MCF 10A (cell line): ENCODE data around the gene GSTCD. TPM values are rescaled to one million over a fixed set of nuclear protein-coding genes. Genes with fewer than 3 reads are reported as not detected.
"Not testable (repeated sequence)": the region's sequence is repeated elsewhere in the genome, so short reads cannot be mapped to it uniquely, and the experiment has no call there.

Experiments used
- BruUV-seq: library from RNA; stranded (reverse); fragments of 400-500 nt; replicated peaks from 2 replicates; lab custom pipeline; 2021; lab: Mats Ljungman, UMichigan
- CTCF ChIA-PET: fragments of 300-600 bp; sonication (Branson Sonifier 250); formaldehyde crosslinking; extraction: SDS; loops from one replicate; lab custom pipeline; 2021; ENCODE audit warnings: antibody characterized with exemption, inconsistent platforms; lab: Yijun Ruan, JAX
- POLR2A ChIA-PET: fragments of 300-600, 350-650 bp; sonication (Branson Sonifier 250); formaldehyde crosslinking; extraction: SDS; loops from one replicate; lab custom pipeline; 2020; ENCODE audit warnings: antibody characterized with exemption, inconsistent platforms; lab: Yijun Ruan, JAX
- DNase-seq: peaks from one replicate; pipeline ENCODE4 v3.0.0-alpha.2; 2018; ENCODE audit not compliant: unreplicated experiment
- H3K27ac Mint-ChIP-seq: one replicate; pipeline ENCODE4 v1.8.0; 2022; ENCODE audit warnings: mild to moderate bottlenecking, low read depth, mixed read lengths; ENCODE audit not compliant: unreplicated experiment
- H3K27me3 Mint-ChIP-seq: one replicate; pipeline ENCODE4 v1.8.0; 2022; ENCODE audit warnings: mixed read lengths; ENCODE audit not compliant: insufficient read depth, unreplicated experiment
- H3K36me3 Mint-ChIP-seq: one replicate; pipeline ENCODE4 v1.8.0; 2022; ENCODE audit warnings: mild to moderate bottlenecking, moderate library complexity, mixed read lengths; ENCODE audit not compliant: insufficient read depth, unreplicated experiment
- H3K4me1 Mint-ChIP-seq: one replicate; pipeline ENCODE4 v1.8.0; 2022; ENCODE audit warnings: mixed read lengths; ENCODE audit not compliant: insufficient read depth, unreplicated experiment
- H3K4me3 Mint-ChIP-seq: one replicate; pipeline ENCODE4 v1.8.0; 2022; ENCODE audit warnings: mild to moderate bottlenecking, moderate library complexity, mixed read lengths; ENCODE audit not compliant: unreplicated experiment
- H3K9me3 Mint-ChIP-seq: one replicate; pipeline ENCODE4 v1.8.0; 2022; ENCODE audit warnings: mixed read lengths; ENCODE audit not compliant: unreplicated experiment
- intact Hi-C: fragments of 100-400 bp; cut with micrococcal nuclease; formaldehyde crosslinking; loops from 2 replicates; pipeline ENCODE4 v1.14.1; 2022
- total RNA-seq: library from RNA; stranded (reverse); gene quantifications from 2 replicates; pipeline ENCODE4 v1.2.3, GENCODE V29; 2022
- TF ChIP-seq, protein P1 (sequence below): fragments of 200-600 bp; IDR thresholded peaks from one replicate; pipeline ENCODE4 v1.8.0; 2022; ENCODE audit warnings: antibody characterized with exemption, mild to moderate bottlenecking; ENCODE audit not compliant: unreplicated experiment

GSTCD gene
- total RNA-seq, 1 experiment from 2014 or later: 16.3 TPM

DNA sequence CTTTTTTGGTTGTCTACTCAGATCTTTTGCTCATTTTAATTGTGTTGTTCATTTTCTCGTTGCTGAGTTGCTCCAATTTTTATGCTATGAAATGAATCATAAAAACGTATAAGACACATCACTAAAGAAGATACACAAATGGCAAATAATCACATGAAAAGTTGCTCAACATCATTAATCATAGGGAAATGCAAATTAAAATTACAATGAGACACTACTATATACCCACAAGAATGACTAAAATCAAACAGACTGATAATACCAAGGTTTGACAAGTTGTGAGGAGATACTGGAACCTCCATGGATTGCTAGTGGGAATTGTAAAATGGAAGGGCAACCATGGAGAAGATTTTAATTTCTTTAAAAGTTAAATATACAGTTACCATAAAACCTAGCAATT, 17.0 kb downstream of the GSTCD start:
- H3K9me3 Mint-ChIP-seq: no peaks in the 10 kb centered on the region
- no peaks in the 10 kb centered on the region for H3K4me1 Mint-ChIP-seq
- ChIA-PET CTCF (no interaction called here), POLR2A (no interaction called here)
- TF ChIP-seq, protein P1, sequence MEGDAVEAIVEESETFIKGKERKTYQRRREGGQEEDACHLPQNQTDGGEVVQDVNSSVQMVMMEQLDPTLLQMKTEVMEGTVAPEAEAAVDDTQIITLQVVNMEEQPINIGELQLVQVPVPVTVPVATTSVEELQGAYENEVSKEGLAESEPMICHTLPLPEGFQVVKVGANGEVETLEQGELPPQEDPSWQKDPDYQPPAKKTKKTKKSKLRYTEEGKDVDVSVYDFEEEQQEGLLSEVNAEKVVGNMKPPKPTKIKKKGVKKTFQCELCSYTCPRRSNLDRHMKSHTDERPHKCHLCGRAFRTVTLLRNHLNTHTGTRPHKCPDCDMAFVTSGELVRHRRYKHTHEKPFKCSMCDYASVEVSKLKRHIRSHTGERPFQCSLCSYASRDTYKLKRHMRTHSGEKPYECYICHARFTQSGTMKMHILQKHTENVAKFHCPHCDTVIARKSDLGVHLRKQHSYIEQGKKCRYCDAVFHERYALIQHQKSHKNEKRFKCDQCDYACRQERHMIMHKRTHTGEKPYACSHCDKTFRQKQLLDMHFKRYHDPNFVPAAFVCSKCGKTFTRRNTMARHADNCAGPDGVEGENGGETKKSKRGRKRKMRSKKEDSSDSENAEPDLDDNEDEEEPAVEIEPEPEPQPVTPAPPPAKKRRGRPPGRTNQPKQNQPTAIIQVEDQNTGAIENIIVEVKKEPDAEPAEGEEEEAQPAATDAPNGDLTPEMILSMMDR: no peak
- peaks cover 30% of the 10 kb centered on the region for H3K36me3 Mint-ChIP-seq
- no peak for DNase-seq
- no peak overlapping the region for H3K4me3 Mint-ChIP-seq
- no peaks in the 10 kb centered on the region for H3K27me3 Mint-ChIP-seq
- intact Hi-C loops: no loop called here
- no TSS peak for BruUV-seq
- no peak overlapping the region for H3K27ac Mint-ChIP-seq

DNA sequence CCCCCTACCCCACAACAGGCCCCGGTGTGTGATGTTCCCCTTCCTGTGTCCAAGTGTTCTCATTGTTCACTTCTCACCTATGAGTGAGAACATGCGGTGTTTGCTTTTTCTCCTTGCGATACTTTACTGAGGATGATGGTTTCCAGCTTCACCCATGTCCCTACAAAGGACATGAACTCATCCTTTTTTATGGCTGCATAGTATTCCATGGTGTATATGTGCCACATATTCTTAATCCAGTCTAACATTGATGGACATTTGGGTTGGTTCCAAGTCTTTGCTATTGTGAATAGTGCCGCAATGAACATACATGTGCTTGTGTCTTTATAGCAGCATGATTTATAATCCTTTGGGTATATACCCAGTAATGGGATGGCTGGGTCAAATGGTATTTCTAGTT, 21.3 kb downstream of the GSTCD start:
- H3K4me3 Mint-ChIP-seq, POLR2A ChIA-PET, DNase-seq, CTCF ChIA-PET, intact Hi-C loops, H3K27me3 Mint-ChIP-seq, BruUV-seq, H3K4me1 Mint-ChIP-seq, H3K27ac Mint-ChIP-seq: not testable (repeated sequence)
- H3K9me3 Mint-ChIP-seq: peaks cover 14% of the 10 kb centered on the region
- H3K36me3 Mint-ChIP-seq: peaks cover 30% of the 10 kb centered on the region

DNA sequence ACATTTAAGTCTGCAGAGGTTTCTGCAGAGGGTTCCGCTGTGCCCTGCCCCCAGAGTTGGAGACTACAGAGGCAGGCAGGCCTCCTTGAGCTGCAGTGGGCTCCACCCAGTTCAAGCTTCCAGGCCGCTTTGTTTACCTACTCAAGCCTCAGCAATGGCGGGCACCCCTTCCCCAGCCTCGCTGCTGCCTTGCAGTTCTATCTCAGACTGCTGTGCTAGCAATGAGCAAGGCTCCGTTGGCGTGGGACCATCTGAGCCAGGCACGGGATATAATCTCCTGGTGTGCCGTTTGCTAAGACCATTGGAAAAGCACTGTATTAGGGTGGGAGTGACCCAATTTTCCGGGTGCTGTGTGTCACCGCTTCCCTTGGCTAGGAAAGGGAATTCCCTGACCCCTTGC, 26.6 kb downstream of the GSTCD start:
- DNase-seq, H3K27ac Mint-ChIP-seq, H3K4me3 Mint-ChIP-seq, H3K4me1 Mint-ChIP-seq, H3K27me3 Mint-ChIP-seq, BruUV-seq, intact Hi-C loops: not testable (repeated sequence)
- CTCF ChIA-PET: interaction anchor here (0.9 kb wide), 1 partner anchor 18 kb away, joined by 4 read pairs; no protein-coding TSS in a partner anchor
- peaks cover 21% of the 10 kb centered on the region for H3K36me3 Mint-ChIP-seq
- H3K9me3 Mint-ChIP-seq: peaks cover 32% of the 10 kb centered on the region
- POLR2A ChIA-PET: interaction anchor here (1.0 kb wide), 1 partner anchor 16 kb away, joined by 3 read pairs; no protein-coding TSS in a partner anchor

DNA sequence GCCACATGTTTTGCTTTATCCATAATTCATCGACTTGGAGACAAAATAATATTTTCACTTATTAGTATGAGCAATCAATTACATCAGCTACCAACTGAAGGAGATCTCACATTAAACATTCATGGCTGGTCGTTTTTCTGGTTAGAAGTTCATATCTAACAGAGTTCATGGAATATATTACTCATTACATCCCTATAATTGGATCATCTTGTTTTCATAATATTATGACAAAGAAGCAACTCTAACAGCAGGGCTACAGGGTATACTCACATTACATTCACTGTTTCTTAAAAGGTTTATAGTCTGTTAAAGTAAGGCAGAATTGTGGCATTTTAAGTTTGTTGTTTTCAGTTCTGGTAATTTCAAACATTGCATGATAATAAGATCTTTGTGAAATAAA, 33.0 kb downstream of the GSTCD start:
- ChIA-PET CTCF (no interaction called here), POLR2A (interaction anchor here (1.4 kb wide), 1 partner anchor 33 kb away, joined by 3 read pairs; the partner anchor contains the start of genes GSTCD and INTS12)
- BruUV-seq: no TSS peak
- H3K4me3 Mint-ChIP-seq: no peak overlapping the region
- H3K27ac Mint-ChIP-seq: no peak overlapping the region
- no peaks in the 10 kb centered on the region for H3K4me1 Mint-ChIP-seq
- TF ChIP-seq, protein P1: no peak
- H3K9me3 Mint-ChIP-seq: peaks cover 17% of the 10 kb centered on the region
- H3K27me3 Mint-ChIP-seq: no peaks in the 10 kb centered on the region
- intact Hi-C loops: no loop called here
- no peak for DNase-seq
- H3K36me3 Mint-ChIP-seq: no peaks in the 10 kb centered on the region

DNA sequence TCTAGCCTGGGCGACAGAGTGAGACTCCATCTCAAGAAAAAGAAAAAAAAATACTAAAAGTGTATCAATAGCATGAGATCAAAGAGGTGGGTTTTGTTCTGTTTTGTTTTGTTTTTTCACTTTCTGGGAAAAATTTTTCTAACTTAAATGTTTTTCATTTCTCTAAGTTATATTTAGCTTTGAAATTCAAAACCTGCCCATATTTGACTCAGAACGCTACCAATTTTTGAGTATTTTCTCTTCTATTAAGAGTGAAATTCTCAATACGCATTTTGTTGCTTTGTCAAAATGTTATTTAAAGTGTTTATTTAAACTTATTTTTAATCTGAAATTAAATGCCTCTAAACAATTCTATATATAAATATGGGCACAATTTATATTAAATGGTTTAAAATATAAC, 39.6 kb downstream of the GSTCD start:
- no peak overlapping the region for H3K27ac Mint-ChIP-seq
- no peak for DNase-seq

More for the DNA sequence above, 39.6 kb downstream of the GSTCD start:
- no peaks in the 10 kb centered on the region for H3K9me3 Mint-ChIP-seq
- POLR2A ChIA-PET: interaction anchor here (0.7 kb wide), 1 partner anchor 9 kb away, joined by 3 read pairs; no protein-coding TSS in a partner anchor
- H3K27me3 Mint-ChIP-seq: no peaks in the 10 kb centered on the region
- CTCF ChIA-PET: interaction anchor here (0.7 kb wide), 1 partner anchor 81 kb away, joined by 3 read pairs; no protein-coding TSS in a partner anchor
- intact Hi-C loops: no loop called here
- BruUV-seq: no TSS peak
- no peaks in the 10 kb centered on the region for H3K4me1 Mint-ChIP-seq
- TF ChIP-seq, protein P1: no peak
- H3K36me3 Mint-ChIP-seq: no peaks in the 10 kb centered on the region
- no peak overlapping the region for H3K4me3 Mint-ChIP-seq
